Stimulated activated CD4-positive, alpha-beta T cell treated with anti-CD3 and anti-CD28 coated beads, TNF-alpha, amount 100 ng/mL, for 48 hours (primary cell): ENCODE data around the gene COX5A.

ENCODE experiments used
- DNase-seq, 3 donors: peaks; one replicate each; pipeline ENCODE4 v3.0.0-alpha.2; 2020; ENCODE audit warnings: low read depth in 3 of 3

Gene COX5A

GRCh38 chr15:74937590-74938371 is at the start of gene COX5A:
Gene COX5A (minus strand): TSS chr15:74938073. CDS start chr15:74938014, 59 bp downstream.
- DNase-seq: peak; percentile 82 to 92 (median 86)

DNA sequence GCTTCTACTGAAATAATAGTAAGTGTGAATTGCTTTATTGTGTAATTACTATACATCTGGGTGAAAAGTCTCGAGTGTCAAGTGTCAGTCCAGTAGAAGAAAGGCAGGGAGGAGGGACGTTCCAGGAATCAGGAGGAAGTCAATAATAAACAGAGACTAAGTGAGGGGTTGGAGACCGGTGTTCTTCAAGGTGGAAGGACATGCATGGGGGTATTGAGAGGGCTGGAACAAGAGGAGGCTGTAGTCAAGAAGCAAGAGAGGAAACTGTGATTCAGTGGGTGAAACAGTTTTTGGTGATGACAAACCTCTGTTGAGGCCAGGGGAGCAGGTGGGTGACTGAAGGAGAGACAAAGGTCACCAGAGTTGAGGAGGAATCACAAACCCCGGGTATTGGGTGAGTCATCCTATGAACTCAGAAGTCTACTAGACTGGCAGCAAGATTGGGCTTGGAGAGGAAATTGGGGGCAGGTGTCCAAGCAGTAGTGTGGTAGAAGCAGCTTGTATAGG is 45.9 kb upstream of the COX5A start:
- peak; percentile 36 to 66 (median 46) for DNase-seq

- DNase-seq: no peak
Observed at GRCh38 chr15:74982183-74982582, 44.3 kb upstream of the COX5A start.

GRCh38 chr15:74978503-74978902 is 40.6 kb upstream of the COX5A start:
- DNase-seq: peak in 2 of 3 donors; percentile 52 to 68

DNA sequence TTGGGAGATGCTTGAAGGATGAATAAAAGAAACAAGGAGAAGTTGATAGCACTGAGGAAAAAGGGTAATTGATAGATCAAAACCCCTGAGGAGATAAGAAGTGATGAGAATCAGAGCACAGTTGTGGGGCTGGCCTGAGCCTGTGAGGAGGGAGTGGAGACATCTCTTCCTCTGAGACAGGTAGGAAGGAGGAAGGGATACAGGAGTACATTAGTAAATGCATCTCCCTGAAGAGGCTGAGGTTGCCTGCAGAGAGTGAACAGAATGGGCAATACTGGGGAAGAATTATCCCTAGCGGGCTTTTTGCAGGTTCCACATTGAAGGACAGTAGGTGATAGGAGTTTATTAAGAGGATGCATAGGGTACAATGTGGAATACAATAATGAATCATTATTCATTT is 40.2 kb upstream of the COX5A start:
- no peak for DNase-seq

- no peak for DNase-seq
Observed at GRCh38 chr15:74977599-74977998, 39.7 kb upstream of the COX5A start.

DNA sequence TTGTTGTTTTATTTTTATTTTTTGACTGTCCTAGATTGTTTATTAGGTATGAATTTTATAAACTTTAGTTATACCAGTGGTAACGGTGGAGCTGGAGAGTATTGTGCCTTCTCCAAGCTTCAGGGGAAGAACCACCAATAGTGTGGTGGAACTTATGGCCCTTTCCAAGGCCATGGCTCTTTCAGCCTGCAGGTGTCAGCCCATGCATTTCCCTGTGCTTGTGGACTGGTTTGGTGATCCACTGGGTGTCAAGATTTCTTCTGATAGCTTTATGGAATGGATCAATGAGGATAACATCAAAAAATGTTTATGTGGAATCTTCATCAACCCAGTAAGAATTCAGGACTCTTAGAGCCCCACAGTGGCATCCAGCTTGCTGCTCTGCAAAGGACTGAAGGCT is 38.3 kb upstream of the COX5A start:
- DNase-seq: no peak

GRCh38 chr15:74967670-74968069 is 29.8 kb upstream of the COX5A start:
- DNase-seq: no peak

- no peak for DNase-seq
Observed at GRCh38 chr15:74964794-74965193, 26.9 kb upstream of the COX5A start.

GRCh38 chr15:74963213-74963612 is 25.3 kb upstream of the COX5A start:
- DNase-seq: no peak

GRCh38 chr15:74962671-74963070 is 24.8 kb upstream of the COX5A start:
- no peak for DNase-seq

GRCh38 chr15:74962219-74962618 is 24.3 kb upstream of the COX5A start:
- no peak for DNase-seq

GRCh38 chr15:74961616-74962015 is 23.7 kb upstream of the COX5A start:
- DNase-seq: no peak

DNA sequence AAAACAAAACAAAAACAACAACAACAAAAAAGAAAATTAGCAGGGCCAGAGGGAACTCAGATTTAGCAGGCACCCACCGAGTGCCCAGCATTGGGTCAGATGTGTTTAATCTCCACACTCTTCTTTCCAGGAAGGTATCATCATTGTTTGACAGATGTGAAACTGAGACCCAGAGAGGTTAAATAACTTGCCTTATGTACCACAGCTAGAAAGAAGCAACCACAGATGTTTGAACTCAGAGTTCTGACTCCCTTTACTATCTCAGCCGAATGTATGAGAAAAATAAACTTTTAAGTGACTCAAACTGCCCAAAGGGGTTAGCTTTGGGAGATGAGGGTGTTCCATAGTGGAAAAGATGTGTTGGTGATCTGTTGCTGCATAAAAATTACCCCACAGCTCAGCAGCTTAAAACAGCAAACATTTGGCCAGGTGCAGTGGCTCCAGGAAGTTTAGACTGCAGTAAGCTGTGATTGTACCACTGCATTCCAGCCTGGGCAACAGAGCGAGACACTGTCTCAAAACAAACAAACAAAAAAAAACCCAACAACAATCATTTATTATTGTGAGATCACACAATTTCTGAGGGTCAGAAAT is 23.2 kb upstream of the COX5A start:
- no peak for DNase-seq

DNA sequence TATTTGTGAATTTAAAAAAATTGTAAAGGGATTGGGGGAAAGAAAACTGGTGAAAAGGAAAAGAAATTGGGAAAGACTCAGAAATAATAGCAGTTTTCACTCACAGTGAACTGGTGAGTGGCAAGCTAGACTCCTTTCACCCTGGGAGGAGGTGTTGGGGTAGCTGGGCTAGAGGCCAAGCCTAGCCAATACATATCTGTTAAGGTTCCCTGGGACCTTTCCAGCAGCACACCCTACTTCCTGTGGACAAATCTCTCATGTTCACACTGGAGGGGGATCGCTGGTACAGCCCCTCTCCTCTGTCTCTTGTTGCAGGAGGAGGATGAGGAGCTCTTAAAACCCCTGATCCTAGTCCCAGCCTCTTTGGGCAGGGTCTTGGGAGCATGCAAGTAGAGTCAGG is 22.4 kb upstream of the COX5A start:
- no peak for DNase-seq

GRCh38 chr15:74959586-74959939 is 21.7 kb upstream of the COX5A start:
- no peak for DNase-seq

DNA sequence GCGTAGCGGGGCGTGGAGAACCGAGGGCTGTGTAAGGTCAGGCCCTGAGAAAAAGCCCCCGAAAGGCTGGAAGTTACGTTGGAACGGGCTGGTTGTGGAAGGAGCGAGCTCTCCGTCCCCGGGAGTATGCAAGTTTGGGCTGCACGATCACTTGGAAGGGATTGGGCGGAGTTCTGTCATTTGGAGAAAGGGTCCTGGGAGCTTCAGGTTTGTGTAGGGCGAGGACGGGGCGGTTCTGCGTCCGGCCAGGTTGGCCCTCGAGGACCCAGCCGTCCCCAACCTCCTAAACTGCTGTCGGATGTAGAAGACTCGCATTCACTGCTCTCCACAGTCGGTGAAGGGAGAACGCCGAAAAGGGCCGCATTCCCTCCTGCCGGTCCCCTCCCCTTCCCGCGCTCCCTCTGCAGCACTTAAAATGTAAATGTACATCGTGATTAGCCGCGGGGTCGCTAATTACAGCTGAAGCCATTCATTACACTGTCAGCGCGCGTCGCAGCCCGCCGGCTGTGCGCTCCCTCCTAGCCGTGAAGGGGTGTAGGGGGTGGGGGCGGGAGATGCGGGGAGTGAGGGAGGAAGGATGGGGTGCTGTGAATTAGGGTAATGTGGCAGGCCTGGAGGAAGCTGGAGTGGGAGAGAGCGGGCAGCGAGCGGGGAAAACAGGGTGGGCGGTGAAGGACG is 21.2 kb upstream of the COX5A start:
- DNase-seq: no peak

- DNase-seq: no peak
Observed at GRCh38 chr15:74958320-74958907, 20.5 kb upstream of the COX5A start.

- DNase-seq: no peak
Observed at GRCh38 chr15:74957476-74958035, 19.7 kb upstream of the COX5A start.

DNA sequence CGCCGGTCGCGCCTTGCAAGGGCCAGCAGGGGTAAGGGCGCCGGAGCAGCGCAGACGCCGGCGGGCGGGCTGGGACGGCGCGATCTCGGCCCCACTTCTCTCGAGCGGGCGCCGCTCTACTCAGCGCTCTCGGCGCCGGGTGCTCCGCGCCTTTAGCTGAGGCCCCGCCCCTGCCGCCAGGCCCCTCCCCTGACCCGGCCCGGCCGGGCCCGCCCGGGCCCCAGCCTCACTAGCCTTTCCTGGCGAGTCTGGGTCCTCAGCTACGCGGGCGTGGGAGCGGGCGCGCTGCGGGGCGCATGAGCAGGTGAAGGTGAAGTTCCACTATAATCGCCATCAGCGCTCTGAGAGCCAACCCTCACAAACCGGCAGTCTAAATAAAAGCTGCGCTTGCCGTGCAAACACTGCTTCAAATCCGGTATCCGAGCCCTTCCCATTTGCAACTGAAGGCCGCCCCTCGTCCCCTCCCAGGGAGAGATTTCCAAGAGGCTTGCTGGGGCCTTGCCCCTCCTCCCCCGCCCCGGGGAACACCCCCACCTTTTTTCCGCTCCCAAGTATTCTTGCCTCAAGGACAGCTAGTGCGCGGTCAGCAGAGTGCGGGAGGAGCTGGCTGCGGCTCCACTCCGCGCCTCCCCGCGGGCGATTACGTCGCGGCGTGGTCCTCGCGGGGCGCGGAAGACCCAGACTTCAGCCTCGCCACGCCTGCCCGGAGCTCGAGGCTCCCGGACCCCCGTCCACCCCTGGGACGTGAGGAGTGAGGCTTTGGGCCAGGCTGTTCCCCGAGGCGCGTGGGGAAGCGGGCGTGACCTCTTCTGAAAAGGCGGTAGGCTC is 19.0 kb upstream of the COX5A start, which contains the start of gene RPP25:
Gene RPP25 (minus strand): TSS at position 125 of the 828 bp plus-strand sequence. CDS start 189 bp downstream, outside the sequence.
- peak; percentile 41 to 80 (median 53) for DNase-seq
